ENCODE measurements around the gene SLC41A1. TPM values are rescaled to one million over a fixed set of nuclear protein-coding genes. Genes with fewer than 3 reads are reported as not detected.
A peak's percentile ranks its signal among the peaks of the same experiment; 100 is the strongest.

The SLC41A1 gene
- total and polyA plus RNA-seq, 2 donors (not counting 1 experiment from before 2014, with no cell fraction given) = 15.8 to 24.2 TPM

- Mint-ChIP-seq H3K27me3 (no peaks in the 10 kb centered on the region), H3K27ac (peak overlapping the region; percentile 99), H3K4me1 (peaks cover 52% of the 10 kb centered on the region), H3K9me3 (ENCODE audit: insufficient read depth) (no peaks in the 10 kb centered on the region), H3K4me3 (peak overlapping the region; percentile 98)
- H3K9ac ChIP-seq (ENCODE audit: low read length) = peak overlapping the region; percentile 96
- TF ChIP-seq, protein P1, sequence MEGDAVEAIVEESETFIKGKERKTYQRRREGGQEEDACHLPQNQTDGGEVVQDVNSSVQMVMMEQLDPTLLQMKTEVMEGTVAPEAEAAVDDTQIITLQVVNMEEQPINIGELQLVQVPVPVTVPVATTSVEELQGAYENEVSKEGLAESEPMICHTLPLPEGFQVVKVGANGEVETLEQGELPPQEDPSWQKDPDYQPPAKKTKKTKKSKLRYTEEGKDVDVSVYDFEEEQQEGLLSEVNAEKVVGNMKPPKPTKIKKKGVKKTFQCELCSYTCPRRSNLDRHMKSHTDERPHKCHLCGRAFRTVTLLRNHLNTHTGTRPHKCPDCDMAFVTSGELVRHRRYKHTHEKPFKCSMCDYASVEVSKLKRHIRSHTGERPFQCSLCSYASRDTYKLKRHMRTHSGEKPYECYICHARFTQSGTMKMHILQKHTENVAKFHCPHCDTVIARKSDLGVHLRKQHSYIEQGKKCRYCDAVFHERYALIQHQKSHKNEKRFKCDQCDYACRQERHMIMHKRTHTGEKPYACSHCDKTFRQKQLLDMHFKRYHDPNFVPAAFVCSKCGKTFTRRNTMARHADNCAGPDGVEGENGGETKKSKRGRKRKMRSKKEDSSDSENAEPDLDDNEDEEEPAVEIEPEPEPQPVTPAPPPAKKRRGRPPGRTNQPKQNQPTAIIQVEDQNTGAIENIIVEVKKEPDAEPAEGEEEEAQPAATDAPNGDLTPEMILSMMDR (IDR thresholded peaks at IDR 0.05) = no peak
- TF ChIP-seq EZH2 (IDR thresholded peaks at IDR 0.05; ENCODE audit: borderline replicate concordance, insufficient read depth, low read depth, low read length, poor library complexity, severe bottlenecking) = no peak
- peak overlapping the region; percentile 93 to 96 for H3K27ac ChIP-seq (ENCODE audit: low read length in 2 of 2)
- peaks cover 44 to 48% of the 10 kb centered on the region in 2 donors for H3K4me1 ChIP-seq (ENCODE audit: control insufficient read depth in 2 of 2, insufficient read depth in 2 of 2, low read length in 2 of 2)
- intact Hi-C loops (cut with micrococcal nuclease) = loop anchor here (1.0 to 10.0 kb wide), 4 partner anchors 25 to 651 kb away; partner anchors contain the start of genes NUCKS1, PM20D1, RBBP5 and SLC41A1
- H3K79me2 ChIP-seq (ENCODE audit: control insufficient read depth, insufficient read depth, low read length) = peaks cover 33% of the 10 kb centered on the region
- DNase-seq (no peak), ATAC-seq (ENCODE audit: low read depth) (no peak)
- ChIA-PET CTCF (interaction anchor here (1.2 to 2.7 kb wide), 6 partner anchors 16 to 331 kb away, joined by 3 to 11 read pairs (median 6); no protein-coding TSS in a partner anchor), POLR2A (interaction anchor here (1.0 to 2.5 kb wide), 5 partner anchors 27 to 106 kb away, joined by 3 to 17 read pairs (median 5); partner anchors contain the start of genes NUCKS1 and PM20D1)
- no peaks in the 10 kb centered on the region for H4K20me1 ChIP-seq (ENCODE audit: control insufficient read depth, insufficient read depth, low read length, poor library complexity, severe bottlenecking)
- H3K27me3 ChIP-seq (replicated peaks in 1 of 4; ENCODE audit: control extremely low read depth in 1 of 4, control insufficient read depth in 3 of 4, insufficient read depth in 4 of 4, low read length in 3 of 4) = no peaks in the 10 kb centered on the region
- H3K4me3 ChIP-seq (ENCODE audit: control extremely low read depth in 1 of 5, extremely low read depth in 1 of 5, insufficient read depth in 1 of 5, low read depth in 2 of 5, low read length in 4 of 5) = peak overlapping the region; percentile 73 to 89 (median 86)
- peak overlapping the region; percentile 95 for H3K4me2 ChIP-seq (replicated peaks; ENCODE audit: low read depth, low read length, poor library complexity, severe bottlenecking)
- peaks cover 0 to 6% (median 0%) of the 10 kb centered on the region in 3 donors for H3K9me3 ChIP-seq (ENCODE audit: control extremely low read depth in 1 of 3, control insufficient read depth in 2 of 3, insufficient read depth in 1 of 3, low read length in 2 of 3)
- peak overlapping the region; percentile 86 for H2AFZ ChIP-seq (ENCODE audit: insufficient read depth, low read depth, low read length, poor library complexity, severe bottlenecking)
- peaks cover 1 to 17% of the 10 kb centered on the region in 2 experiments for H3K36me3 ChIP-seq (replicated peaks in 1 of 2; ENCODE audit: control extremely low read depth in 1 of 2, control insufficient read depth in 1 of 2, extremely low read depth in 1 of 2, insufficient read depth in 2 of 2, low read length in 1 of 2)
These were observed 37.3 kb downstream of the SLC41A1 start for GRCh38 chr1:205775717-205776056.

DNA sequence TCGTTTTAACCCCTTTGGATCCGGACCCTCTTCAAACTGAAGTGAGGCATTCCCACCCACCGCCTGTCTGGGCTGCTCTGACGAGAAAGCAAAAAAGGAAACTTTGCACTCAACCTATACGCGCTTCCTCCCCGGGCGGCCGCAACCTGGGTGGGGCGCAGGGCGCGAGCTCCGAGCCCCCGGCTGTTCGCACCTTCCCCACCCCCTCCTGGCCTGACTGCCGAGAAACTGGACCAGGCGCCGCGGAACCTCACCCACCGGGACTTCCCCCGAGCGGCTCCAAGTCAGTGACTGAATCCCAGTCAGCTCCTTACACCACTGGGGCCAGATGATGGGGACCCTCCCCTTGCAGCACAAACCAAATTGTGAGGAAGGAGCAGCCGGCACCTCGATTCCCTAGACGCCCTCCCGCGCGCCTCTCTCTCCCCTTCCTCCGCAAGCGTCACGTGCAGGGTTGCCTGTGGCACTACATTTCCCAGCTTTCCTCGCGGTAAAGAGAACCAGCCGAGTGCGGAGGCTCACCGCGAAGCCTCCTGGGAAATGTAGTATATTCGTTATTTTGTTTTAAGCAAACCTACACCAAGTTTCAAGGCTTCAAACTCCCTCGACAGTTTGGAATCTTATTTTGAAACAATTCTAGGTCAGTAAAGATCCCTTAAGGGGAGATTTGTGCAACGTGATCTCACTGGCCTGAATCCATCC is 37.8 kb downstream of the SLC41A1 start, which contains the start of gene RAB29:
Gene RAB29, minus strand, starts transcription at position 468 of the 702 bp plus-strand sequence. CDS start 526 bp downstream, outside the sequence.
- H3K4me1 Mint-ChIP-seq = peaks cover 54% of the 10 kb centered on the region
- peak within 1 kb of the TSS; percentile 95 for H3K4me2 ChIP-seq (replicated peaks; ENCODE audit: low read depth, low read length, poor library complexity, severe bottlenecking)
- H3K27ac ChIP-seq (ENCODE audit: low read length in 2 of 2) = peak within 1 kb of the TSS; percentile 93 to 96
- no peak for TF ChIP-seq EZH2 (IDR thresholded peaks at IDR 0.05; ENCODE audit: borderline replicate concordance, insufficient read depth, low read depth, low read length, poor library complexity, severe bottlenecking)
- TF ChIP-seq, protein P1 (IDR thresholded peaks at IDR 0.05) = no peak
- ATAC-seq (ENCODE audit: low read depth) = peak; percentile 89
- no peaks in the 10 kb centered on the region for H3K9me3 Mint-ChIP-seq (ENCODE audit: insufficient read depth)
- peaks cover 33% of the 10 kb centered on the region for H3K79me2 ChIP-seq (ENCODE audit: control insufficient read depth, insufficient read depth, low read length)
- peak within 1 kb of the TSS; percentile 96 for H3K9ac ChIP-seq (ENCODE audit: low read length)
- H3K4me1 ChIP-seq (ENCODE audit: control insufficient read depth in 2 of 2, insufficient read depth in 2 of 2, low read length in 2 of 2) = peaks cover 44 to 48% of the 10 kb centered on the region in 2 donors
- DNase-seq = peak; percentile 94
- peak within 1 kb of the TSS; percentile 98 for H3K4me3 Mint-ChIP-seq
- no peaks in the 10 kb centered on the region for H3K27me3 Mint-ChIP-seq
- under 1% methylated on average over 23 of the region's 40 CpGs for WGBS (ENCODE audit: insufficient coverage)
- H3K9me3 ChIP-seq (ENCODE audit: control extremely low read depth in 1 of 3, control insufficient read depth in 2 of 3, insufficient read depth in 1 of 3, low read length in 2 of 3) = peaks cover 0 to 6% (median 0%) of the 10 kb centered on the region in 3 donors
- no peaks in the 10 kb centered on the region for H3K27me3 ChIP-seq (replicated peaks in 1 of 4; ENCODE audit: control extremely low read depth in 1 of 4, control insufficient read depth in 3 of 4, insufficient read depth in 4 of 4, low read length in 3 of 4)
- peak within 1 kb of the TSS; percentile 73 to 89 (median 86) for H3K4me3 ChIP-seq (ENCODE audit: control extremely low read depth in 1 of 5, extremely low read depth in 1 of 5, insufficient read depth in 1 of 5, low read depth in 2 of 5, low read length in 4 of 5)
- peaks cover 1 to 22% of the 10 kb centered on the region in 2 experiments for H3K36me3 ChIP-seq (replicated peaks in 1 of 2; ENCODE audit: control extremely low read depth in 1 of 2, control insufficient read depth in 1 of 2, extremely low read depth in 1 of 2, insufficient read depth in 2 of 2, low read length in 1 of 2)
- POLR2A ChIA-PET = interaction anchor here (1.0 to 2.5 kb wide), 6 partner anchors 24 to 106 kb away, joined by 3 to 17 read pairs (median 5); partner anchors contain the start of genes NUCKS1 and PM20D1
- no peaks in the 10 kb centered on the region for H4K20me1 ChIP-seq (ENCODE audit: control insufficient read depth, insufficient read depth, low read length, poor library complexity, severe bottlenecking)
- peak within 1 kb of the TSS; percentile 86 for H2AFZ ChIP-seq (ENCODE audit: insufficient read depth, low read depth, low read length, poor library complexity, severe bottlenecking)
- intact Hi-C loops (cut with micrococcal nuclease) = loop anchor here (1.0 to 10.0 kb wide), 4 partner anchors 25 to 650 kb away; partner anchors contain the start of genes NUCKS1, PM20D1, RBBP5 and SLC41A1
- H3K27ac Mint-ChIP-seq = peak within 1 kb of the TSS; percentile 99
- CTCF ChIA-PET = interaction anchor here (0.7 to 2.7 kb wide), 8 partner anchors 15 to 331 kb away, joined by 3 to 11 read pairs (median 4); no protein-coding TSS in a partner anchor

All from B cell (primary cell).